Mucosa of rectum (tissue), 2 donors: ENCODE measurements around the gene TRPM3.
"Not testable (repeated sequence)": the region's sequence is repeated elsewhere in the genome, so short reads cannot be mapped to it uniquely, and the experiment has no call there.

Experiments
- H3K27ac ChIP-seq, 2 donors: one replicate each; pipeline ENCODE4 v1.7.0; 2013; ENCODE audit warnings: inconsistent platforms in 2 of 2, low read depth in 2 of 2, low read length in 2 of 2
- H3K27me3 ChIP-seq, 2 donors: one replicate each; pipeline ENCODE4 v1.7.0; 2013; ENCODE audit warnings: low read length in 2 of 2; ENCODE audit not compliant: control insufficient read depth in 2 of 2, insufficient read depth in 2 of 2
- H3K36me3 ChIP-seq, 2 donors: one replicate each; pipeline ENCODE4 v1.7.0; 2013; ENCODE audit warnings: low read length in 2 of 2; ENCODE audit not compliant: control insufficient read depth in 2 of 2, insufficient read depth in 2 of 2
- H3K4me1 ChIP-seq, 2 donors: one replicate each; pipeline ENCODE4 v1.7.0; 2013; ENCODE audit warnings: low read length in 2 of 2, mild to moderate bottlenecking in 1 of 2; ENCODE audit not compliant: control insufficient read depth in 2 of 2, insufficient read depth in 2 of 2
- H3K4me3 ChIP-seq, 2 donors: one replicate each; pipeline ENCODE4 v1.7.0; 2013; ENCODE audit warnings: low read length in 2 of 2
- H3K9ac ChIP-seq, 2 donors: one replicate each; pipeline ENCODE4 v1.7.0; 2013; ENCODE audit warnings: low read length in 2 of 2, low read depth in 1 of 2, mild to moderate bottlenecking in 1 of 2
- H3K9me3 ChIP-seq, 2 donors: one replicate each; pipeline ENCODE4 v1.7.0; 2013; ENCODE audit warnings: low read length in 2 of 2; ENCODE audit not compliant: control insufficient read depth in 2 of 2
- donor health status: healthy.
- donor health status: Normal muscosa, but diverticular disease.

The TRPM3 gene

GRCh38 chr9:70641631-70642030 is 479.8 kb downstream of the TRPM3 start:
- no peak overlapping the region for H3K27ac ChIP-seq
- H3K36me3 ChIP-seq = no peaks in the 10 kb centered on the region
- H3K4me3 ChIP-seq = no peak overlapping the region
- no peaks in the 10 kb centered on the region for H3K9me3 ChIP-seq
- no peaks in the 10 kb centered on the region for H3K4me1 ChIP-seq
- no peaks in the 10 kb centered on the region for H3K27me3 ChIP-seq
- no peak overlapping the region for H3K9ac ChIP-seq

DNA sequence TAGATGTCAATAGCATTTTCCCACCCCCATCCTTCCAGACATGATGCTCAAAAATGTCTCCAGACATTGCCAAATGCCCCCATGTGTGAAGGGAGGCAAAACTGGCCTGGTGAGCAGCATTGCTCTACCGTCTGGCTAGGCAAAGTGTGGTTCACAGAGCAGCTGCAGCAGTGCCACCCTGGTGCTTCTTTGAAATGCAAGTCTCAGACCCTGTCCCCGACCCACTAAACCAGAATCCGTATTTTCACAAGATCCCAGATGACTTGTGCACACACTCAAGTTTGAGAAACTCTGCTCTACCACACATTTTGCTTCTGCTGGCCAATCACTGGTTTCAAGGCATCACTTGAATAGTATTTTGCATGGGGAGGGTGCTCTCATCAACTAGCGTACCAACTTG is 480.4 kb downstream of the TRPM3 start:
- H3K4me3 ChIP-seq = no peak overlapping the region
- H3K9me3 ChIP-seq = no peaks in the 10 kb centered on the region
- no peak overlapping the region for H3K9ac ChIP-seq
- no peaks in the 10 kb centered on the region for H3K27me3 ChIP-seq
- H3K4me1 ChIP-seq = no peaks in the 10 kb centered on the region
- H3K36me3 ChIP-seq = no peaks in the 10 kb centered on the region
- H3K27ac ChIP-seq = no peak overlapping the region

GRCh38 chr9:70639853-70640814 is 481.3 kb downstream of the TRPM3 start:
- Histone ChIP-seq H3K27me3 (no peaks in the 10 kb centered on the region), H3K36me3 (no peaks in the 10 kb centered on the region), H3K9me3 (no peaks in the 10 kb centered on the region), H3K4me3 (no peak overlapping the region), H3K9ac (no peak overlapping the region), H3K27ac (no peak overlapping the region), H3K4me1 (no peaks in the 10 kb centered on the region)

- Histone ChIP-seq H3K36me3 (no peaks in the 10 kb centered on the region), H3K27ac (no peak overlapping the region), H3K9me3 (no peaks in the 10 kb centered on the region), H3K9ac (no peak overlapping the region), H3K4me3 (no peak overlapping the region), H3K4me1 (no peaks in the 10 kb centered on the region), H3K27me3 (no peaks in the 10 kb centered on the region)
Measured at GRCh38 chr9:70635790-70636189, 485.6 kb downstream of the TRPM3 start.

GRCh38 chr9:70634696-70635095 is 486.7 kb downstream of the TRPM3 start:
- H3K9ac ChIP-seq = no peak overlapping the region
- H3K36me3 ChIP-seq = no peaks in the 10 kb centered on the region
- no peak overlapping the region for H3K27ac ChIP-seq
- H3K4me3 ChIP-seq = no peak overlapping the region
- no peaks in the 10 kb centered on the region for H3K4me1 ChIP-seq
- no peaks in the 10 kb centered on the region for H3K27me3 ChIP-seq
- no peaks in the 10 kb centered on the region for H3K9me3 ChIP-seq

GRCh38 chr9:70630971-70631370 is 490.4 kb downstream of the TRPM3 start:
- H3K9me3 ChIP-seq = no peaks in the 10 kb centered on the region

GRCh38 chr9:70629080-70629685 is 492.2 kb downstream of the TRPM3 start:
- H3K9ac ChIP-seq, H3K27me3 ChIP-seq, H3K27ac ChIP-seq, H3K36me3 ChIP-seq, H3K4me1 ChIP-seq, H3K9me3 ChIP-seq, H3K4me3 ChIP-seq: not testable (repeated sequence)

More at GRCh38 chr9:70630971-70631370, 490.4 kb downstream of the TRPM3 start:
- Histone ChIP-seq H3K4me1 (no peaks in the 10 kb centered on the region), H3K9ac (no peak overlapping the region), H3K27me3 (no peaks in the 10 kb centered on the region), H3K4me3 (no peak overlapping the region), H3K27ac (no peak overlapping the region), H3K36me3 (no peaks in the 10 kb centered on the region)

- no peaks in the 10 kb centered on the region for H3K27me3 ChIP-seq
- no peak overlapping the region for H3K4me3 ChIP-seq
- H3K9ac ChIP-seq = no peak overlapping the region
- no peaks in the 10 kb centered on the region for H3K36me3 ChIP-seq
- no peak overlapping the region for H3K27ac ChIP-seq
- H3K4me1 ChIP-seq = no peaks in the 10 kb centered on the region
- no peaks in the 10 kb centered on the region for H3K9me3 ChIP-seq
Measured at GRCh38 chr9:70625078-70625477, 496.3 kb downstream of the TRPM3 start.

- Histone ChIP-seq H3K27ac (no peak overlapping the region), H3K4me1 (no peaks in the 10 kb centered on the region), H3K27me3 (no peaks in the 10 kb centered on the region), H3K9ac (no peak overlapping the region), H3K9me3 (no peaks in the 10 kb centered on the region), H3K36me3 (no peaks in the 10 kb centered on the region), H3K4me3 (no peak overlapping the region)
Measured at GRCh38 chr9:70618784-70619183, 502.6 kb downstream of the TRPM3 start.

DNA sequence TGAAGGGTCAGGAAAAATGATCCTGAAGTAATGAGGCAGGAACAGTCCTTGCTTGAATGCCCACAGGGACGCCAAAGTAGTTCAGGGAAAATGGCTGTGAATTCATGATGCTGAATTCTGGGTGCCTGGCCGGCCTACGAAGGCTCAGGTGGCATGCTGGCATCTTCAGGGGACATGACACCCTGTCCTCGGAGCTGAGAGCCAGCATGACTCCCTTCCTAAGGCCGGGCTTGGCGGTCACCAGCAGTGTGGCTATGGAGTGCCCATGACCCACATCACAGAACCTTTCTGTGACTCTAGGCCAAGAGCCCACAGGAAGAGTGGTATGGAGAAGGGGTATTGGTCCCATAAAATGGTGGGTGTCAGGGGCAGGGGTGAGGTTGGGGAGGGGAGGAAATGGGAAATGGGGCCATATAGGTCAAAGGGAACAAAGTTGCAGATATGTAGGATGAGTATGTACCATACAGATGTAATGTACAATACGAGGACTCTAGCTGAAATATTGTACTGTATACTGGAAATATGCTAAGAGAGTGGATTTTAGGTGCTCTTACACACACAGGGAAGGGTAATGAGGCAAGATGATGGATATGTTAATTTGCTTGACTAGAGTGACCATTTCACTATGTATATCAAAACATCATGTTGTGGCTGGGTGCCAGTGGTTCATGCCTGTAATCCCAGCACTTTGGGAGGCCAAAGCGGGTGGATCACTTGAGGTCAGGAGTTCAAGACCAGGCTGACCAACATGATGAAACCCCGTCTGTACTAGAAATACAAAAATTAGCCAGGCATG is 504.2 kb downstream of the TRPM3 start:
- no peaks in the 10 kb centered on the region for H3K4me1 ChIP-seq
- no peaks in the 10 kb centered on the region for H3K9me3 ChIP-seq
- H3K36me3 ChIP-seq = no peaks in the 10 kb centered on the region
- H3K4me3 ChIP-seq = no peak overlapping the region
- H3K27me3 ChIP-seq = no peaks in the 10 kb centered on the region
- no peak overlapping the region for H3K9ac ChIP-seq
- no peak overlapping the region for H3K27ac ChIP-seq
